Suprapubic skin (tissue), 4 donors: ENCODE results near the gene ZNF275.
"Not testable (repeated sequence)": the region's sequence is repeated elsewhere in the genome, so short reads cannot be mapped to it uniquely, and the experiment has no call there.

Source experiments
- POLR2A ChIP-seq, 2 donors: fragments of 450-650 bp; IDR thresholded peaks; one replicate each; pipeline ENCODE4 v1.6.1; 2017; ENCODE audit warnings: antibody characterized with exemption in 2 of 2, mild to moderate bottlenecking in 2 of 2, moderate library complexity in 2 of 2
- POLR2AphosphoS5 ChIP-seq, 3 donors: sonication (generic); formaldehyde crosslinking; IDR thresholded peaks; one replicate each; pipeline ENCODE4 v1.6.1; 2017; ENCODE audit warnings: antibody characterized with exemption in 3 of 3
- TF ChIP-seq, protein P1 (sequence below), 2 donors: fragments of 200-600 bp in 1 of 2; fragments of 450-650 bp in 1 of 2; sonication (generic) in 1 of 2; IDR thresholded peaks; one replicate each; pipeline ENCODE4 v1.5.1; 2016 to 2019; ENCODE audit warnings: antibody characterized with exemption in 2 of 2, mild to moderate bottlenecking in 1 of 2, moderate library complexity in 1 of 2

- TF ChIP-seq, protein P1, sequence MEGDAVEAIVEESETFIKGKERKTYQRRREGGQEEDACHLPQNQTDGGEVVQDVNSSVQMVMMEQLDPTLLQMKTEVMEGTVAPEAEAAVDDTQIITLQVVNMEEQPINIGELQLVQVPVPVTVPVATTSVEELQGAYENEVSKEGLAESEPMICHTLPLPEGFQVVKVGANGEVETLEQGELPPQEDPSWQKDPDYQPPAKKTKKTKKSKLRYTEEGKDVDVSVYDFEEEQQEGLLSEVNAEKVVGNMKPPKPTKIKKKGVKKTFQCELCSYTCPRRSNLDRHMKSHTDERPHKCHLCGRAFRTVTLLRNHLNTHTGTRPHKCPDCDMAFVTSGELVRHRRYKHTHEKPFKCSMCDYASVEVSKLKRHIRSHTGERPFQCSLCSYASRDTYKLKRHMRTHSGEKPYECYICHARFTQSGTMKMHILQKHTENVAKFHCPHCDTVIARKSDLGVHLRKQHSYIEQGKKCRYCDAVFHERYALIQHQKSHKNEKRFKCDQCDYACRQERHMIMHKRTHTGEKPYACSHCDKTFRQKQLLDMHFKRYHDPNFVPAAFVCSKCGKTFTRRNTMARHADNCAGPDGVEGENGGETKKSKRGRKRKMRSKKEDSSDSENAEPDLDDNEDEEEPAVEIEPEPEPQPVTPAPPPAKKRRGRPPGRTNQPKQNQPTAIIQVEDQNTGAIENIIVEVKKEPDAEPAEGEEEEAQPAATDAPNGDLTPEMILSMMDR (IDR thresholded peaks at IDR 0.05), result not testable (repeated sequence)
- TF ChIP-seq POLR2A, POLR2AphosphoS5 (IDR thresholded peaks at IDR 0.05): not testable (repeated sequence)
Measured at GRCh38 chrX:153384973-153385372, 51.0 kb downstream of the ZNF275 start.
